HEK293T (cell line): ENCODE measurements around the gene TLE1.

Experiments used
- CTCF ChIA-PET: fragments of 350-600 bp; formaldehyde crosslinking; extraction: SDS; loops from one replicate; lab custom pipeline; 2021; ENCODE audit warnings: antibody characterized with exemption, inconsistent platforms; lab: Yijun Ruan, JAX
- POLR2A ChIA-PET: fragments of 350-600 bp; formaldehyde crosslinking; extraction: SDS; loops from one replicate; lab custom pipeline; 2020; ENCODE audit warnings: antibody characterized with exemption, inconsistent platforms; lab: Yijun Ruan, JAX
- DNase-seq: peaks from one replicate; pipeline ENCODE4 v3.0.0; 2012; ENCODE audit warnings: mixed read lengths; ENCODE audit errors: extremely low spot score
- ARNT ChIP-seq: fragments of 450-650 bp; IDR thresholded peaks from 2 replicates; pipeline ENCODE4 v1.6.1; 2017; ENCODE audit warnings: mild to moderate bottlenecking
- BHLHE40 ChIP-seq: fragments of 450-650 bp; IDR thresholded peaks from 2 replicates; pipeline ENCODE4 v1.6.1; 2016; ENCODE audit warnings: mild to moderate bottlenecking, moderate library complexity, borderline replicate concordance
- CTBP1 ChIP-seq: fragments of 450-650 bp; IDR thresholded peaks from 2 replicates; pipeline ENCODE4 v1.6.1; 2016; ENCODE audit warnings: borderline replicate concordance
- ELF4 ChIP-seq: fragments of 450-650 bp; IDR thresholded peaks from 2 replicates; pipeline ENCODE4 v1.6.1; 2017; ENCODE audit warnings: antibody characterized with exemption
- FOXA1 ChIP-seq: fragments of 450-650 bp; IDR thresholded peaks from 2 replicates; pipeline ENCODE4 v1.6.1; 2016; ENCODE audit warnings: mild to moderate bottlenecking
- FOXK2 ChIP-seq: fragments of 450-650 bp; IDR thresholded peaks from 2 replicates; pipeline ENCODE4 v1.6.1; 2016; ENCODE audit warnings: mild to moderate bottlenecking
- FOXM1 ChIP-seq: fragments of 450-650 bp; IDR thresholded peaks from 2 replicates; pipeline ENCODE4 v1.6.1; 2017; ENCODE audit warnings: mild to moderate bottlenecking, borderline replicate concordance
- HDGF ChIP-seq: fragments of 450-650 bp; IDR thresholded peaks from 2 replicates; pipeline ENCODE4 v1.6.1; 2017; ENCODE audit warnings: antibody characterized with exemption, borderline replicate concordance
- L3MBTL2 ChIP-seq: fragments of 450-650 bp; conservative IDR thresholded peaks from 2 replicates; pipeline ENCODE4 v1.6.1; 2016; ENCODE audit warnings: mild to moderate bottlenecking
- LEF1 ChIP-seq: fragments of 450-650 bp; IDR thresholded peaks from 2 replicates; pipeline ENCODE4 v1.6.1; 2017; ENCODE audit warnings: mild to moderate bottlenecking, borderline replicate concordance
- NFRKB ChIP-seq: fragments of 450-650 bp; IDR thresholded peaks from 2 replicates; pipeline ENCODE4 v1.6.1; 2016; ENCODE audit warnings: mild to moderate bottlenecking, moderate library complexity
- SP1 ChIP-seq: fragments of 450-650 bp; IDR thresholded peaks from 2 replicates; pipeline ENCODE4 v1.6.1; 2017
- SUZ12 ChIP-seq: fragments of 450-650 bp; IDR thresholded peaks from 2 replicates; pipeline ENCODE4 v1.6.1; 2016; ENCODE audit warnings: mild to moderate bottlenecking
- TARDBP ChIP-seq: fragments of 450-650 bp; IDR thresholded peaks from 2 replicates; pipeline ENCODE4 v1.6.1; 2016
- ZNF384 ChIP-seq: fragments of 450-650 bp; IDR thresholded peaks from 2 replicates; pipeline ENCODE4 v1.6.1; 2016
- TF ChIP-seq, protein P1 (sequence below): fragments of 450-650 bp; IDR thresholded peaks from 2 replicates; pipeline ENCODE4 v1.6.1; 2016

TLE1 gene

GRCh38 chr9:81549500-81550206, 139.7 kb downstream of the TLE1 start:
- TF ChIP-seq ELF4 = no peak
- TF ChIP-seq FOXK2 = no peak
- TF ChIP-seq LEF1 = no peak
- TF ChIP-seq ZNF384 = no peak
- no peak for TF ChIP-seq FOXA1
- TF ChIP-seq NFRKB = no peak
- TF ChIP-seq, protein P1, sequence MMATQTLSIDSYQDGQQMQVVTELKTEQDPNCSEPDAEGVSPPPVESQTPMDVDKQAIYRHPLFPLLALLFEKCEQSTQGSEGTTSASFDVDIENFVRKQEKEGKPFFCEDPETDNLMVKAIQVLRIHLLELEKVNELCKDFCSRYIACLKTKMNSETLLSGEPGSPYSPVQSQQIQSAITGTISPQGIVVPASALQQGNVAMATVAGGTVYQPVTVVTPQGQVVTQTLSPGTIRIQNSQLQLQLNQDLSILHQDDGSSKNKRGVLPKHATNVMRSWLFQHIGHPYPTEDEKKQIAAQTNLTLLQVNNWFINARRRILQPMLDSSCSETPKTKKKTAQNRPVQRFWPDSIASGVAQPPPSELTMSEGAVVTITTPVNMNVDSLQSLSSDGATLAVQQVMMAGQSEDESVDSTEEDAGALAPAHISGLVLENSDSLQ = no peak
- TF ChIP-seq FOXM1 = no peak
- no peak for TF ChIP-seq ARNT
- ChIA-PET CTCF (interaction anchor here (1.4 kb wide), 1 partner anchor 27 kb away, joined by 3 read pairs; no protein-coding TSS in a partner anchor), POLR2A (no interaction called here)
- no peak for DNase-seq

- DNase-seq = no peak
- POLR2A ChIA-PET = no interaction called here
- TF ChIP-seq ELF4 (no peak), HDGF (no peak), FOXA1 (no peak), FOXM1 (no peak), ARNT (no peak)
- TF ChIP-seq, protein P1 = peak; percentile 49
- CTCF ChIA-PET = no interaction called here
Measured at GRCh38 chr9:81548911-81549310, 140.4 kb downstream of the TLE1 start.

GRCh38 chr9:81546489-81546888, 142.9 kb downstream of the TLE1 start:
- CTCF ChIA-PET = no interaction called here
- POLR2A ChIA-PET = no interaction called here
- TF ChIP-seq TARDBP (no peak), FOXM1 (no peak)
- TF ChIP-seq, protein P1 = no peak
- DNase-seq = no peak

DNA sequence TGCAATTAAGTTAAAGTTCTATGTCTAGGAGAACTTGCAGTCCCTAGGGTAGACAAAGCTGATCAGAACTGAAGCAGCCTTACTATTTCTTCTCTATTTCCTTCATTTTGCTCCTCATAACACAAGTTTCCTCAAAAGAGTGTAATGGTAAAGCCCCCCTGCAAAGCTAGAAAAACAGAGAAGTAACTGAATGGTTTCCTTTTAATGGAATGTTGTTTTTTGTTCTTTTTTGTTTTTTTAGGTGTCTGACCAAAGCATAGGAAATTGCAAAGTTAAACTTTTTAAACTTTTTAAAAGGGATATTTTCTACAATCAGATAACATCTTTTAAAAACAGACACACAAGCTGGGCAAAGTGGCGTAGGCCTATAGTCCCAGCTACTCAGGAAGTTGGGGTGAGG, 145.7 kb downstream of the TLE1 start:
- no peak for DNase-seq
- POLR2A ChIA-PET = no interaction called here
- TF ChIP-seq SP1 (no peak), BHLHE40 (no peak), FOXM1 (no peak), ARNT (no peak), L3MBTL2 (no peak)
- TF ChIP-seq, protein P1 = no peak
- CTCF ChIA-PET = interaction anchor here (0.7 kb wide), 1 partner anchor 252 kb away, joined by 3 read pairs; no protein-coding TSS in a partner anchor

DNA sequence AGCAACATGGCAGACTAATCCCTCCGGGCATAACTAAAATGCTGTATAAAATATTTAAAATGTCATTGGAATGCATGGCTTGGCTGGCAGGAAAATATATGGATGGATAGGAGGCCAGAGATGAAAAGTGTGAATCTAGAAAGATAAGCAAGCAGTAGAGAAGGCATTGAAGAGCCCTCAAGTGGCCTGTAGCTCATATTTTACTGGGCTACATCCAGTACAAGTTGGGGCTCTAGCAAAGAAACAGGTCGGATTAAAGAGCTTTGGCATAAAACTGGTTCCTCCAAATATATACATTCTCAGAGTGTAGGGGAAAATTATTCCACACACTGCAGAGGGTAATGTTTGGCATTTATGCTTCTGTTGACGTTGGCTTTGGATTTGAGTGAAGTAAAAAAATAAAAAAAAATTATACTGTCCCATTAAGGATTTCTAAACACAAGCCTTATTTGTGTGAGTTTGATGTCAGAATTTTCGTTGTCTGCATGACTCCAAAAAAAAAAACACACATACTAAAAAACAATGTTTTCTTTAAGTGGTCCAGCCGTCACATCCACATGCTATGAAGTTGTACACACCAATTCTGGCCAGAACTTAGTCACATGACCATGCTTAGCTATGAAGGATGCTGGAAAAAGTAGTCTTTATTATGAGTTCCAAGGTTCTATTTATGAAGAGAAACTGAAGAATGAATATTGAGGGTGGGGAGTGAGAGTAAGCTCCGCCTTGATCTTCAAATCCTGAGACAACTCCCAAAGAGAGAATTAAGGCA, 147.0 kb downstream of the TLE1 start:
- no peak for DNase-seq
- no peak for TF ChIP-seq NFRKB
- TF ChIP-seq FOXK2 = no peak
- TF ChIP-seq SUZ12 = no peak
- no peak for TF ChIP-seq ELF4
- TF ChIP-seq, protein P1 = no peak
- no peak for TF ChIP-seq LEF1
- no peak for TF ChIP-seq SP1
- TF ChIP-seq L3MBTL2 = no peak
- TF ChIP-seq ARNT = no peak
- TF ChIP-seq TARDBP = no peak
- TF ChIP-seq BHLHE40 = no peak
- no peak for TF ChIP-seq HDGF
- no peak for TF ChIP-seq ZNF384
- TF ChIP-seq CTBP1 = no peak
- TF ChIP-seq FOXA1 = no peak
- ChIA-PET CTCF (no interaction called here), POLR2A (no interaction called here)
